Measurements from ENCODE around the gene ZNRF3. TPM values are rescaled to one million over a fixed set of nuclear protein-coding genes. Genes with fewer than 3 reads are reported as not detected.
A peak's percentile ranks its signal among the peaks of the same experiment; 100 is the strongest.

Gene ZNRF3
- total and polyA plus RNA-seq, 2 experiments from 2014 or later: 11.1 to 32.2 TPM

- TF ChIP-seq EZH2 (IDR thresholded peaks at IDR 0.05; ENCODE audit: low read depth, unreplicated experiment): no peak
These were observed 20.4 kb downstream of the ZNRF3 start (continued) for GRCh38 chr22:28903729-28904128.

- peak overlapping the region; percentile 41 for H3K4me2 ChIP-seq
- H3K36me3 Mint-ChIP-seq (ENCODE audit: low read depth): no peaks in the 10 kb centered on the region; the same call in 2 of the 3 replicates
- no peak overlapping the region for H3K4me3 ChIP-seq
- H3F3A ChIP-seq (replicated peaks; ENCODE audit: low read depth): no peaks in the 10 kb centered on the region
- H4K20me1 ChIP-seq (replicated peaks; ENCODE audit: insufficient read depth): peaks cover 25% of the 10 kb centered on the region
- peak overlapping the region; percentile 58 for H3K27ac Mint-ChIP-seq
- H3K4me1 Mint-ChIP-seq: peaks cover 59% of the 10 kb centered on the region
- peak overlapping the region; percentile 84 for H3K27ac ChIP-seq (ENCODE audit: low read depth)
- peaks cover 9% of the 10 kb centered on the region for H3K27me3 Mint-ChIP-seq (ENCODE audit: insufficient read depth, low read depth, poor library complexity)
- no peaks in the 10 kb centered on the region for H3K36me3 ChIP-seq (ENCODE audit: insufficient read depth)
- H2AFZ ChIP-seq: no peak overlapping the region
- ATAC-seq: no peak
- H3K27me3 ChIP-seq (ENCODE audit: insufficient read depth): no peaks in the 10 kb centered on the region
- H3K4me1 ChIP-seq (ENCODE audit: insufficient read depth): peaks cover 51% of the 10 kb centered on the region
- no peaks in the 10 kb centered on the region for H3K9me3 Mint-ChIP-seq
- H3K9me2 ChIP-seq (ENCODE audit: insufficient read depth): no peaks in the 10 kb centered on the region
- no peak overlapping the region; the same call in 2 of the 3 replicates for H3K4me3 Mint-ChIP-seq
- no peak for DNase-seq (ENCODE audit: low spot score)
- H3K79me2 ChIP-seq (replicated peaks; ENCODE audit: insufficient read depth): peaks cover 100% of the 10 kb centered on the region
- TF ChIP-seq ZNF331 (CRISPR knock-in tag; IDR thresholded peaks at IDR 0.05; ENCODE audit: low read depth) (no peak), ZNF114 (CRISPR knock-in tag; IDR thresholded peaks at IDR 0.05) (no peak), STAT1 (IDR thresholded peaks at IDR 0.05; ENCODE audit: unreplicated experiment) (no peak), REST (IDR thresholded peaks at IDR 0.05; ENCODE audit: unreplicated experiment) (no peak), CREB1 (CRISPR knock-in tag; IDR thresholded peaks at IDR 0.05; ENCODE audit: low read depth) (no peak), CTCF (conservative IDR thresholded peaks at IDR 0.05; ENCODE audit: low read depth in 2 of 2) (no peak), ETS1 (IDR thresholded peaks at IDR 0.05) (no peak), EZH2 (IDR thresholded peaks at IDR 0.05; ENCODE audit: low read depth, unreplicated experiment) (no peak), NANOG (IDR thresholded peaks at IDR 0.05; ENCODE audit: borderline replicate concordance) (no peak), EZH2phosphoT487 (IDR thresholded peaks at IDR 0.05; ENCODE audit: unreplicated experiment) (no peak), POLR2AphosphoS5 (IDR thresholded peaks at IDR 0.05; ENCODE audit: low read depth) (no peak), ZNF462 (CRISPR knock-in tag; IDR thresholded peaks at IDR 0.05) (no peak)
These were observed 21.0 kb downstream of the ZNRF3 start for GRCh38 chr22:28904211-28904896.
